Measurements from ENCODE around the gene NMNAT3. TPM values are rescaled to one million over a fixed set of nuclear protein-coding genes. Genes with fewer than 3 reads are reported as not detected.
A peak's percentile ranks its signal among the peaks of the same experiment; 100 is the strongest.

Gene NMNAT3
- total RNA-seq, 4 donors from 2014 or later = 1.5 to 12.6 (median 5.6) TPM

DNA sequence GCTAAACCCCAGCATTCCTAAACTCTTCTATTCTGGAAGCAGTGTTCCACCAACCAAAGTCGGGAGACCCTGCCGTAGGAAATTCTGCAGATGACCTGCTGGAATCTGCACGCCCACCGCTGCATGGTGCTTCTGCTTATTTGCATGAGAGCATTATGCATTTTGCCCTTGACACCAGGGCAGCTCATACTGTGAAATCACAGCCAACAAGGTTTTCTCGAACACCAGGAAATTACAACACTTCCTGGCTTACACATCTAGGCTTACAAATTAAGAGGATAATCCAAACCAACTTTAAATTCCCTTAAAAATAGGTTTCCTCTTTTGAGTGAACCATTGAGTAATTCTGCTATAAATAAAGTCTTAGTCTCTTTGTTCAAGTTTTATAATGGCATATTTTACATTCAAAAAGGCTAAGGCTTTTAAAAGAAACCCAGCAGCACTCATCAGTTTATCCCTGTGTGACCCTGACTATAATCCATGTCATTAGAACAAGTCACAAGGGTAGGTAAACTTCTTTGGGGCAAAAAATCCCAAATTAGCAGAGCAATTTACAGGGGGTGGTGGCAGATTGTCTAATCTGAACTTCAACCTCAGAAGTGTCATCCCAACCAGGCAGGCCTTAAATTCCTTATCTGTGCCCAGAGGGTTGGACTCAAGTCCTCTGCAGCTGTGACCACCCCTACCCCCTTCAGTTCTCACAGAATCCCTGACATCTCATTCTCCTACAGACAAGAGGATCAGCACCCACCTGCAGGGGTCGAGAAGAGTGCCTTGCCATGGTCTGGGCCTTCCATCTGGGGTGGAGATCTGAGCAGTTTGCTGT is 104.7 kb downstream of the NMNAT3 start:
- Histone ChIP-seq H3K27ac (no peak overlapping the region), H3K4me3 (no peak overlapping the region), H3K27me3 (no peaks in the 10 kb centered on the region), H3K9me3 (no peaks in the 10 kb centered on the region), H3K36me3 (no peaks in the 10 kb centered on the region), H3K4me1 (peaks cover 0 to 9% (median 5%) of the 10 kb centered on the region in 4 donors)
- 80 to 100% methylated on average over 1 to 6 of the region's 6 CpGs for WGBS, 2 donors (ENCODE audit: low coverage in 1 of 2)
- TF ChIP-seq POLR2A (IDR thresholded peaks at IDR 0.05) = no peak
- no peak for TF ChIP-seq POLR2AphosphoS5 (IDR thresholded peaks at IDR 0.05)
- TF ChIP-seq, protein P1, sequence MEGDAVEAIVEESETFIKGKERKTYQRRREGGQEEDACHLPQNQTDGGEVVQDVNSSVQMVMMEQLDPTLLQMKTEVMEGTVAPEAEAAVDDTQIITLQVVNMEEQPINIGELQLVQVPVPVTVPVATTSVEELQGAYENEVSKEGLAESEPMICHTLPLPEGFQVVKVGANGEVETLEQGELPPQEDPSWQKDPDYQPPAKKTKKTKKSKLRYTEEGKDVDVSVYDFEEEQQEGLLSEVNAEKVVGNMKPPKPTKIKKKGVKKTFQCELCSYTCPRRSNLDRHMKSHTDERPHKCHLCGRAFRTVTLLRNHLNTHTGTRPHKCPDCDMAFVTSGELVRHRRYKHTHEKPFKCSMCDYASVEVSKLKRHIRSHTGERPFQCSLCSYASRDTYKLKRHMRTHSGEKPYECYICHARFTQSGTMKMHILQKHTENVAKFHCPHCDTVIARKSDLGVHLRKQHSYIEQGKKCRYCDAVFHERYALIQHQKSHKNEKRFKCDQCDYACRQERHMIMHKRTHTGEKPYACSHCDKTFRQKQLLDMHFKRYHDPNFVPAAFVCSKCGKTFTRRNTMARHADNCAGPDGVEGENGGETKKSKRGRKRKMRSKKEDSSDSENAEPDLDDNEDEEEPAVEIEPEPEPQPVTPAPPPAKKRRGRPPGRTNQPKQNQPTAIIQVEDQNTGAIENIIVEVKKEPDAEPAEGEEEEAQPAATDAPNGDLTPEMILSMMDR (IDR thresholded peaks at IDR 0.05) = no peak
- TF ChIP-seq EP300 (IDR thresholded peaks at IDR 0.05; ENCODE audit: low read depth) = no peak
- in situ Hi-C loops (cut with MboI; ENCODE audit: low pct_ligation_motif_present in 1 of 4, low pct_unique_long_range_greater_than_20kb in 1 of 4, low sequenced_read_pairs in 3 of 4) = no loop called here
- intact Hi-C loops (cut with DNase I; ENCODE audit: low total_unique reads) = no loop called here
- DNase-seq = no peak

DNA sequence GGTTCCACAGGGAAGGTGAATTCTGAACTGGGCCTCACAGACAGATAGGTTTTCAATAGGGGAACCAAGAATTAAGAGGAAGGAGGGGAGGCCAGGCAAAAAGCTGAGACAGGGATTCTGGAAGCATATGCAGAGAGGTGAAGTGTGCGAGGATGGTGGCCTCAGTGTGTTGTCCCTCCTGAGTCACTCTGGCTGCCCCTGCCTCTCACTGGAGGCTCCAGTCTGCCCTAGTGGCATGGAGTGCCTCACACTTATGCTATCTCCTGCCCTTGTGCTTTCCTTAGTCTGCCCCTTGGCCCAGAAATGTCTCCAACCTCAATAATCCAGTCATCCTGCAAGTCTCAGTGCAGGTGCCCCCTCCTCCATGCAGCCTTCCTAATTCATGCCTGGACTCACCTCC is 106.1 kb downstream of the NMNAT3 start:
- no peaks in the 10 kb centered on the region for H3K36me3 ChIP-seq
- H3K27me3 ChIP-seq = no peaks in the 10 kb centered on the region
- in situ Hi-C loops (cut with MboI; ENCODE audit: low pct_ligation_motif_present in 1 of 4, low pct_unique_long_range_greater_than_20kb in 1 of 4, low sequenced_read_pairs in 3 of 4) (no loop called here), intact Hi-C loops (cut with DNase I; ENCODE audit: low total_unique reads) (no loop called here)
- TF ChIP-seq, protein P1 (IDR thresholded peaks at IDR 0.05) = no peak
- no peak for TF ChIP-seq POLR2A (IDR thresholded peaks at IDR 0.05)
- TF ChIP-seq POLR2AphosphoS5 (IDR thresholded peaks at IDR 0.05) = no peak
- TF ChIP-seq EP300 (IDR thresholded peaks at IDR 0.05; ENCODE audit: low read depth) = no peak
- peaks cover 0 to 9% (median 5%) of the 10 kb centered on the region in 4 donors for H3K4me1 ChIP-seq
- no peak for DNase-seq
- H3K9me3 ChIP-seq = no peaks in the 10 kb centered on the region
- no peak overlapping the region for H3K27ac ChIP-seq
- no peak overlapping the region for H3K4me3 ChIP-seq
- WGBS, 2 donors (ENCODE audit: low coverage in 1 of 2) = 92% methylated on average over 1 of the region's 1 CpG; no CpG with 5 or more reads in 1 of the 2 donors

DNA sequence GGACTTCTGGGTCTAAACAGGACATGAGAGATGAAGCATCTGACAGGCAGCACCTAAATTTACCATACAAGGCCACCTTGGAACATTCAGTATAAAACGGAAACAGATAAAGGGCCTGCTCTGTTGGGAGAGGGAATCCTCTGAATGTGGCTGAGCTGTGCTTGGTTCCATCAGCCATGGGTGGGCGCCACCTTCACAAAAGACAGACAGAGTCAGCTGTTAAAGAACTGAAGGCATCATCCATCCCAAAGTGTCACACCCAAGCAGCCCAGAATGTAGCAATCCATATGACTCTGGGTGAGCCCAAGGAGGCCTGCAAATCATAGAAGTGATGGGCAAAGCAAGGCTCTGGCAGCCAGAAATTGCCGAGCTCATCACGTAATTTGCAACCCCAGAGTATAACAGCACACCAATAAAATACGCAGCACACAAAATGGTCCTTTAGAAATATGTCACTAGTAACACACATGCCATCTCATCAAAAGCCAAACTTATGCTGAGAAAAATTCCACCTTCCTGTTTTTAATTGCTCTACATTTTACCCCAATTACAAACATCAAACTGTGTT is 113.4 kb downstream of the NMNAT3 start:
- Histone ChIP-seq H3K27me3 (no peaks in the 10 kb centered on the region), H3K4me3 (no peak overlapping the region), H3K27ac (no peak overlapping the region), H3K9me3 (no peaks in the 10 kb centered on the region), H3K36me3 (no peaks in the 10 kb centered on the region), H3K4me1 (no peaks in the 10 kb centered on the region)
- TF ChIP-seq, protein P1 (IDR thresholded peaks at IDR 0.05) = no peak
- TF ChIP-seq POLR2AphosphoS5 (IDR thresholded peaks at IDR 0.05) (no peak), POLR2A (IDR thresholded peaks at IDR 0.05) (no peak), EP300 (IDR thresholded peaks at IDR 0.05; ENCODE audit: low read depth) (no peak)
- no peak for DNase-seq
- in situ Hi-C loops (cut with MboI; ENCODE audit: low pct_ligation_motif_present in 1 of 4, low pct_unique_long_range_greater_than_20kb in 1 of 4, low sequenced_read_pairs in 3 of 4) = loop anchor here in 1 of 4 donors (10.0 kb wide), 1 partner anchor 140 kb away; no protein-coding TSS in a partner anchor
- 92 to 100% methylated on average over 1 to 5 of the region's 5 CpGs for WGBS, 2 donors (ENCODE audit: low coverage in 1 of 2)
- intact Hi-C loops (cut with DNase I; ENCODE audit: low total_unique reads) = no loop called here

DNA sequence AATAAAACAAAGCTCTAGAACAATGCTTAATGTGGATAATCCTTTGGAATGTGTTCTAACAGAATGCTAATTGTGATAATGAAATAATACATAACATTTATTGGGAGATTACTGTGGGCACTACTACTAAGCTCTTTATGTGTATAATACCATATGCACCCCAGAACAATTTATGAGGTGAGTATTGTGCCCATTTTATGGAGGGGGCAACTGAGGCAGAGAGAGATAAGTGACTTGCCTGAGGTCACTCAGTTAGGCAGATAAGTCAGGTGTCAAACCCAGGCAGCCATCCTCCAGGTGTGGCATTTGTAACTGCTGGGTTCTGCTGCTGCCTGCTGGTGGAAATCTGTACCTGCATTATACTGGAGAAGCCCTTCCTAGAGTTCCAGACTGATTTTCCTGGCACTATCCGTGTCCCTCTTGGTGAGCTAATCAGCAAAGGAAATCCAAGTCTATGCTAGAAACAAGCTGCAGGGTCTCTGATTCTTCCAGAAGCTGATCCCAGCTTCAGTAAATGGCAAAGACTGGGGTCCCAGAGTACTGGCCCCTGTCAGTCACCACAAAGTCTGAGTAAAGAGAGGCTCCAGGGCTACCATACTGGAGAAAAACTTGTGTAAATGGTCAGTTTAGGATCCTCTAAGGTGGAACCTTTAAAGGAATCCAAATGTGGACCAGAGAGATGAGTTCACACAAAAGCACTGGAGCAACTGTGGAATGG is 115.7 kb downstream of the NMNAT3 start:
- H3K4me3 ChIP-seq = no peak overlapping the region
- H3K36me3 ChIP-seq = no peaks in the 10 kb centered on the region
- WGBS, 2 donors (ENCODE audit: low coverage in 1 of 2) = 61% methylated on average over 1 of the region's 1 CpG; no CpG with 5 or more reads in 1 of the 2 donors
- H3K27me3 ChIP-seq = no peaks in the 10 kb centered on the region
- no peak overlapping the region for H3K27ac ChIP-seq
- intact Hi-C loops (cut with DNase I; ENCODE audit: low total_unique reads) = no loop called here
- TF ChIP-seq, protein P1 (IDR thresholded peaks at IDR 0.05) = peak; percentile 38 to 68 (median 55)
- no peak for TF ChIP-seq POLR2A (IDR thresholded peaks at IDR 0.05)
- no peaks in the 10 kb centered on the region for H3K9me3 ChIP-seq
- no peaks in the 10 kb centered on the region for H3K4me1 ChIP-seq
- DNase-seq = peak; percentile 27
- in situ Hi-C loops (cut with MboI; ENCODE audit: low pct_ligation_motif_present in 1 of 4, low pct_unique_long_range_greater_than_20kb in 1 of 4, low sequenced_read_pairs in 3 of 4) = loop anchor here in 1 of 4 donors (10.0 kb wide), 1 partner anchor 137 kb away; no protein-coding TSS in a partner anchor

All from transverse colon (tissue), 4 donors.